ENCODE data around the gene SON.
A peak's percentile ranks its signal among the peaks of the same experiment; 100 is the strongest.

Gene SON

GRCh38 chr21:33578214-33578613 is 35.4 kb downstream of the SON start (continued):
- TF ChIP-seq PRDM10 (tag by site-specific recombination; IDR thresholded peaks at IDR 0.05) (no peak), KLF7 (tag by site-specific recombination; IDR thresholded peaks at IDR 0.05; ENCODE audit: borderline replicate concordance) (no peak), ZNF544 (tag by site-specific recombination; IDR thresholded peaks at IDR 0.05) (no peak), PRDM4 (tag by site-specific recombination; IDR thresholded peaks at IDR 0.05) (no peak), ZBTB20 (tag by site-specific recombination; IDR thresholded peaks at IDR 0.05) (no peak), ZNF426 (tag by site-specific recombination; IDR thresholded peaks at IDR 0.05) (no peak), ZSCAN18 (tag by site-specific recombination; IDR thresholded peaks at IDR 0.05) (no peak)

- Histone ChIP-seq H3K27ac (ENCODE audit: extremely low read depth, low read depth, low read length) (no peak overlapping the region), H3K4me1 (ENCODE audit: control insufficient read depth, insufficient read depth, low read length) (no peaks in the 10 kb centered on the region), H3K4me3 (ENCODE audit: low read depth, low read length) (no peak overlapping the region), H3K9me3 (ENCODE audit: control insufficient read depth, insufficient read depth, low read depth, low read length) (no peaks in the 10 kb centered on the region), H3K36me3 (ENCODE audit: control insufficient read depth in 2 of 2, insufficient read depth in 1 of 2, low read length in 2 of 2) (peaks cover 85 to 86% of the 10 kb centered on the region in 2 experiments)
- ChIA-PET POLR2A (interaction anchor here (0.5 to 1.4 kb wide), 3 partner anchors 10 to 99 kb away, joined by 3 to 8 read pairs (median 3); partner anchors contain the start of genes DONSON and TMEM50B), CTCF (interaction anchor here (0.9 kb wide), 1 partner anchor 9 kb away, joined by 3 read pairs; the partner anchor contains the start of gene DONSON)
- no peak for TF ChIP-seq RBAK (tag by site-specific recombination; IDR thresholded peaks at IDR 0.05)
- peak; percentile 28; the same call in 1 of the 2 replicates for TF ChIP-seq ZNF362 (tag by site-specific recombination; IDR thresholded peaks at IDR 0.05)
- no peak for TF ChIP-seq BCL11A (tag by site-specific recombination; IDR thresholded peaks at IDR 0.05; ENCODE audit: low read depth)
- TF ChIP-seq SP3 (tag by site-specific recombination; IDR thresholded peaks at IDR 0.05): no peak
- TF ChIP-seq PBX3 (CRISPR knock-in tag; IDR thresholded peaks at IDR 0.05): no peak
- peak; percentile 23; the same call in 1 of the 2 replicates for TF ChIP-seq ZNF639 (tag by site-specific recombination; IDR thresholded peaks at IDR 0.05)
- TF ChIP-seq GLI4 (tag by site-specific recombination; IDR thresholded peaks at IDR 0.05): no peak
- TF ChIP-seq MYNN (tag by site-specific recombination; IDR thresholded peaks at IDR 0.05; ENCODE audit: borderline replicate concordance): no peak
- TF ChIP-seq ZNF549 (tag by site-specific recombination; IDR thresholded peaks at IDR 0.05): no peak
- peak; percentile 54; the same call in 1 of the 2 replicates for TF ChIP-seq ZNF2 (tag by site-specific recombination; IDR thresholded peaks at IDR 0.05)
- TF ChIP-seq KLF9 (tag by site-specific recombination; IDR thresholded peaks at IDR 0.05; ENCODE audit: low read depth): 0 out of 2 replicates have a peak, but pooled peaks have one; percentile 13
- no peak for TF ChIP-seq ZNF777 (tag by site-specific recombination; IDR thresholded peaks at IDR 0.05; ENCODE audit: borderline replicate concordance)
- no peak for TF ChIP-seq GLIS1 (tag by site-specific recombination; IDR thresholded peaks at IDR 0.05)
- peak; percentile 73; the same call in 1 of the 2 replicates for TF ChIP-seq ZNF600 (tag by site-specific recombination; IDR thresholded peaks at IDR 0.05)
- no peak for TF ChIP-seq SP7 (tag by site-specific recombination; IDR thresholded peaks at IDR 0.05)
- TF ChIP-seq ZEB2 (tag by site-specific recombination; IDR thresholded peaks at IDR 0.05): 0 out of 2 replicates have a peak, but pooled peaks have one; percentile 38
- no peak for TF ChIP-seq SP2 (tag by site-specific recombination; IDR thresholded peaks at IDR 0.05)
- no peak for TF ChIP-seq ZBTB20 (tag by site-specific recombination; IDR thresholded peaks at IDR 0.05)
- TF ChIP-seq ZNF701 (tag by site-specific recombination; IDR thresholded peaks at IDR 0.05): no peak
Measured at GRCh38 chr21:33578959-33579542, 36.2 kb downstream of the SON start.

All from HEK293 (cell line).